NCI-H524 treated with DMSO at 0.1 percent for 48 hours (cell line): ENCODE data around the gene SCTR.

ENCODE experiments used
- DNase-seq: peaks from one replicate; lab custom pipeline; 2025; lab: John Stamatoyannopoulos, UW

Gene SCTR

DNA sequence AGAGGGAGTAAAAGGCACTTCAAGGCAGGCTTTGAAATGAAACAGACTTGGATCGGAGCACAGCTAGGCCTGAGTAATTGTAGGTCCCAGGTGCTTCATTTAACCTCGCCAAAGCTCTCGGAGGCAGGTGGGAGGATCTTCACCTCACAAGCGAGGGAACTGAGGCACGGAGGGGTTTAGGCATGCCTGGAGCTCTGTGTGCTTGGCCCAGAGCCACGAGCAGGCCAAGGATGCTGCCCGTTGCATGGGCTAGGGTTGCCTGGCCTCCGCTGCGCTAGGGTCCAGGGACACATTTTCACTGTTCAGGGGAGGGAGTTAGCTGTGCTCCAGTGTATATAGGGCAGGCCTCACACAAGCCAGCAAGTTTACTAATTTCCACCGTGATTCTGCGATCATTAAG is 81.4 kb downstream of the SCTR start:
- no peak for DNase-seq

DNA sequence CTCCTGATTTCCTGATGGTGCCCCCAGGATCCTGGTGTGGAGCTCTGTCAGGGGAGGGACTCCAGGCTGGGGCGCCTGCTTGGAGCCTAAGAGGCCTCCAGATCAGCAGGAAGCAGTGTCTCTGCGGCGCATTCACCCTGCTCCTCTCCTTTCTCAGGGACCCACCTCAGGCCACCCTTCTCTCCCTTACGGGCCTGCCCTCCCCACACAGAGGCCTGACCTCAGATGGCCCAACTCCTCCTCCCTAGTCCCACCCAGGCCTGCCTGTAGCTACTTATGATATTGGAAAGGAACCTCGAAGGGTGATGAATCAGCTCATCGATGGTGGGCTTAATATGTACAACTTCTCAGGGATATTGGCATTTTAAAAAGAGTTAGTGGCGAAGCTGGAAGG is 82.1 kb downstream of the SCTR start:
- DNase-seq: no peak

DNA sequence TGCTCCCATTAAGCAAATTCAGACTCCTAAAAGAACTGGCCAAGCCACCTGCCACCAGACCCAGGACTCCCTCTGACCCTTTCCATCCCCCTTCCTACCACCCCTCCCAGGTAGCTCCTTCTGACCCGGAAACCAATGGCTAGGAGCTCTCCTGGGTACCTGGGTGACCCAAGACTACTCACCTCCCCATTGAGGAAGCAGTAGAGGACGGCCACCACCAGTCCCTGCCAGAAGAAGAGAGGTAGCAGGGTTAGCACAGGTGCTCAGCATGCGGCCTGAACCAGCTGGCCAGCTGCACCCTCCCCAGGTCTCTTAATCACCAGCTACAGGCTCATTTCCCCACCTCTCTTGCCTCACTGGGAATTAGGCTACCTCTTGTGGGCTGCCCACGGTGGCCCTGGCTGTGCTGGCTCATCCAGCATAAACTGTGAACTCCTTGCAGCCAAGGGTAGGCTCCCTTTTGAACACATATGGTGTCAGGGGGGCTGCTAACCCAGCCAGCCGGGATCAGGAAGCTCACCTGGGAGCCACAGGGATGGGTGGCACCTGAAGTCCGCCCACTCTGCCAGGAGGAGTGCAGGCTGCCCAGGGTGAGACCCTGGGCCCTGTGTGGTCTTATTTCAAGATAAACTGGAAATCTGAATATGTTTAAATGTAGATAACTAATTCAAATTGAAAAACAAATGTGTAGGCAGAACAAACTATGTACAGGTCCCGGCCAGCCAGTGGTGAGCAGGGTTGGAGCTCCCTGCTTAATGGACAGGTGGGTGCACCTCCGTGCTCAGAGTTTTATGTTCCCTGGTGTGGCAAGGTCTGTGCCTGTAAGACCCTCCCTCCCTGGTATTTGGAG is 82.7 kb downstream of the SCTR start:
- no peak for DNase-seq

DNA sequence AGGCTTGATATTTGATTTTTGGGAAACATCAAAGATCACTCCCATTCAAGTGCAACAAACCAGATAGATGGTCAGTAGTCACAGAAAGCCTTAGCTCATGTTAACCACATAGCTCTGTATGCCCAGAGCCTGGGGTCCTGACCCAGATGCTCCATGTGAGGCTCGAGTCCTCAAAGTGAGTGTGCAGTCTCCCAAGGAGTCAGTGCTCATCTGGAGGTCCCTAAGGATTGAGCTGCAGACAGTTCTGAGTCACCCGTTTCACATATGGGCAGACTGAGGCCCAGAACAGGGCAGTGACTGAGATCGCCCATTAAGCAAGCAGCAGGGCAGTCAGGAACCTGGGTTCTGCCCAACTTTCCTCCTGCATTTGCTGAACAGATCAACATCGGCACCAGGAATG is 83.4 kb downstream of the SCTR start:
- DNase-seq: no peak

DNA sequence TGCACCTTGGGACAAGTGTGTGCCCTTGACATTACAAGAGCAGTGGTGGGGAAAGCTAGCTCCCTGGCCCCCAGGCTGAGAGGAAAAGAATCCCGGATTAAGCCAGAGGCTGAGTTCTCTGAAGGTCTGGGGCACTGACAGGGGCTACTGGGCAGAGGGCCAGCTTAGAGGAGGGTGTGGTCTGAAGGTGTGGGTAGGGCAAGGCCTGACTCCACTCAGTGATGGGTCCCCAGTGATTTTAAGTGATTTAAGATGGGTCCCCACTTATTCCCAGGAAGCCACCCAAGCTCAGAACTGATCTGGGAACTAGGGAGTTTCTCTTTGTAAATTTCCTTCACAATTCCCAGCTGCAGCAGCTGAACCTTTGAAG is 83.8 kb downstream of the SCTR start:
- no peak for DNase-seq

DNA sequence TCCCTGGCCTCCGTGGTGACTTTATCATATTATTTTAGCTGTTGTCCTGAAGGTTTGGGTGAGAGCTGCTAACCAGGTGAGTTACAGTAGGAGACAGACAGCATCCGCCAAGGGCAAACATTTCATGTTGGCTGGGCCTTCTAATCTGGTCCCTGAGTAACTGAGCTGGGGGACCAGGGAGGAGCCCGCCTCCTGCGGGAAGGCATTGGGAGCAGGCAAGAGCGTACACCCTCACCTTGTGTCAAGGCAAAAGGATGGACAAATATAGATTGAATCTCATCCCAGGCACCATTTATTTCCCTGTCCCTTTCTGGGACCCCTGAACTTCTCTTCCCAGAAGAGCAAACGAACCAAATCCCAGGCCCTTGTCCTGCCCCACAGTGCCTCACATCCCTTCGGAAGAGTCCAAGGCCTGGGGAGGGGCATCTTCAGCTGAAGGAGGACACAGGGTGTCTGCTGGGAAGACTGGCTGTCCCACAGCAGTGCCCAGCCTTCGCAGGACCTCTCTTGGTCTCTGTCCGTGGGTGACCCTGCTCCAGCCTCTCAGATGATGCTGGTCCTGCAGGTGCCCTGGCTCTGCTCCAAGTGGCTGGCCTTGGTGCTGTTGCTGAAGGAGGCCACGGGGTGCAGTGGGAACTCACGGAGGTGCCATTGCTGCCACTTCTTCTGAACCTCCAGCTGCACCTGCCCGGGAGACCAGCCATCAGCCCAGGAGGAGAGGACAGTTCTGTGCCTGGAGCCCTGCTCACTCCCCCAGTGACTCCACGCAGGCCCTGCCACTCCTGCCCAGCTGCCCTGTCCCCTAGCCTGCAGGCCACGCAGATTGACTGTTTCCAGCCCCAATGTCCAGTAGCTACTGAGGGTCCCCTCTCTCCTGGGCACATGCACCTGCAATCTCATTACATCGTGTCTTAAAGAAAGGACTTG is 84.4 kb downstream of the SCTR start:
- DNase-seq: no peak

DNA sequence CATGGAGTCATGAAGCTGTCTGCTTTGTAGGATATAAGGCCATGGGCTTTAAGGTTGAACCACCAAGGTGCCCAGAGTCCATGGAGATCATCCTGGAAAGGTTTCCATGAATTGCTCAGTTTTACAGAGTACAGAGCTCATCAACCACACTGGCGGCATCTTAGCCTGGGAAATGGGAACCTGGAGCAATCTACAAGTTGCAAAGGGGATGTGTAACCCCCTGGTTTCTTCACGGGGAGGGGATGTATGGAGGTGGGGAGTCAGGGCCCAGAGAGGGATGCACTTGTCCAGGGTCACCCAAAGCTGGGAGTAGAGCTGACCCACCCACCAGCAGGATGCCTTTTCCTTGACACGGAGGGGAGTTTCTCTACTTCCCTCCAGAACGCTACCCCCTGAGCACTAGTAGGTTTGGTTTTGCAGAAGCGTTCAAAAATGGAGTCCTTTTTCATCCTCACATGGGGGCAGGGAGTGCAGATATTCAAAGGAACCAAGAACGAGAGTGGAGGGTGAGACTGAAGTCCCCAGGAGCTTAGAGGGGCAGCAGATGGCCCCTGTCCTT is 85.5 kb downstream of the SCTR start:
- DNase-seq: no peak

DNA sequence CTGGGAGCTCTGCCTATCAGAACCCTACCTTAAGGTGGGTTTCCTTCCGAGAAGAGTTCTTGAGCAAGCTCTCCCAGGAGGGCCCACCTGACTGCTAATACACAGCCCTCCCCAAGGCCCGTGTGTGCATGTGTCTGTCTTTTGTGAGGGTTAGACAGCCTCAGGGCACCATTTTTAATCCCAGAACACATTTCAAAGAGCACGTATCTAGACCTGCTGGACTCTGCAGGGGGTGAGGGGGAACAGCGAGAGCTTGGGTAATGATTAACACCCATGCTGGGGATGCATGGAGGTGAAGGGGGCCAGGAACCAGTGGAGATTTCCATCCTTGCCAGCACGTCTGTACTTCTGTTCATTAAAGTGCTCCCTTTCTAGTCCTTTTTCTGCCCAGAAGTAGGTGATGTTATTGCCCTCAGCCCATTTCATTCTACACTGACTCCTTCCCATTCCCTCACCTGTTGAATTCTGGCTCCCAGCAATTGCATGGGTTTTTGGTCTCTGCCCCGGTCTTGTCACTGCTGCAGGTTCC is 86.1 kb downstream of the SCTR start:
- no peak for DNase-seq

DNA sequence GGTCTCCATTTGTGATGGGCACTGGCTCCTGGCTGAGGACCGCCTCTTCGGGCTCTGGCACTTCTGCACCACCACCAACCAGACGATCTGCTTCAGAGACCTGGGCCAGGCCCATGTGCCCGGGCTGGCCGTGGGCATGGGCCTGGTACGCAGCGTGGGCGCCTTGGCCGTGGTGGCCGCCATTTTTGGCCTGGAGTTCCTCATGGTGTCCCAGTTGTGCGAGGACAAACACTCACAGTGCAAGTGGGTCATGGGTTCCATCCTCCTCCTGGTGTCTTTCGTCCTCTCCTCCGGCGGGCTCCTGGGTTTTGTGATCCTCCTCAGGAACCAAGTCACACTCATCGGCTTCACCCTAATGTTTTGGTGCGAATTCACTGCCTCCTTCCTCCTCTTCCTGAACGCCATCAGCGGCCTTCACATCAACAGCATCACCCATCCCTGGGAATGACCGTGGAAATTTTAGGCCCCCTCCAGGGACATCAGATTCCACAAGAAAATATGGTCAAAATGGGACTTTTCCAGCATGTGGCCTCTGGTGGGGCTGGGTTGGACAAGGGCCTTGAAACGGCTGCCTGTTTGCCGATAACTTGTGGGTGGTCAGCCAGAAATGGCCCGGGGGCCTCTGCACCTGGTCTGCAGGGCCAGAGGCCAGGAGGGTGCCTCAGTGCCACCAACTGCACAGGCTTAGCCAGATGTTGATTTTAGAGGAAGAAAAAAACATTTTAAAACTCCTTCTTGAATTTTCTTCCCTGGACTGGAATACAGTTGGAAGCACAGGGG is 87.1 kb downstream of the SCTR start:
- no peak for DNase-seq

DNA sequence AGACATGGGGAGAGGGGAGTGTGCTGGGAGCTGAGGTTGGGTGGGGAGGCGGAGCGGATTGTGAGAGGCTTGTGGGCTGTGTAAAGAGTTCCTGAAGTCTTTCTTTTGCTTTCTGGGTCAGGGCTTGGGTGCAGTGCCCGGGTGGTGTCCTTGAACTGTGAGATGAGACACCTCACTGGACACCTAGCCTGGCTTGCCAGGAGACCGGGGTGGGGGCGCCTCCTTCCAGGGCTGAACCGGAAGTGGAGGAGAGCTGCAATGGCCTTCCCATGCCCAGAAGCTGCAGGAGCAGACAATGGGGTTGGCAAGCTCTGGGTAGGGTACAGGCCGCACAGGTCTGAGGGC is 88.4 kb downstream of the SCTR start:
- DNase-seq: no peak

DNA sequence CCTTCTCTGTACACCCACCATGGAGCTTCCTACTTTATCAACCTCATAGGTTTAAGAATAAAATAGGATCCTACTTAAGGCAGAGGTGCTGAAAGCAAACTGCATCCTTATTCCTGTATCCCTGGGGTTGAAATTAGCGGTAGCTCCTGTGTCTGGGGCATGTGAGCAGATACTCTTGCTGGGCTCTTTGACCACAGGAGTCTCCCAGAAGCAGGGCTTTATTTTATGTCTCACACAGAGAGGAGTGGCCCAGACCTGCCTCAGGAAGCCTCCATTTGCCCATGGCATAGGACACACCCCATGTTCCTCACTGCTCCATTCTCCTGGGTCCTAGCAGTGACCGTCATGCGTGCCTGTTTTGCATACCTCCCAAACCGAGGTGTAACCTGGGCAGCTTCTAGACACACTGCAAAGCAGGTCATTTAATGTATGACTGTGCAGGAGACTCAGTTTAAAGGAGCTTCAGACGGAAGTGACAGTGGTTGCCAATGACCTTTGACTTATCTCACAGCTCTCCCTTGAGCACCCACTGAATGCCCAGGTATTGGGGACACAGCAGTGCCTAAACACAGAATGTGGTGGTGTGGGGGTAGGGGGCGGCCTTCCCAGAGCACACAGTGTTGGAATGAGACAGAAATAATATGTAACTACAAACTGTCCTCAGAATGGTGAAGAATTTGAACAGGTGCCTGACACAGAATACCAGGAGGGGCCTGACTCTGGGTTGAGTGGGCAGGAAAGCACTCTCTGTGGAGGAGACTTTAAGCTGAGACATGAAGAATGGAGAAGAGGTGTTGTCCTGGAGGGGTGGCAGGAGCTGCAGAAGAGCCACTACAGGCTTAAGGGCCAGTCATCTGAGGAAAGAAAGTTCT is 89.0 kb downstream of the SCTR start:
- DNase-seq: no peak

DNA sequence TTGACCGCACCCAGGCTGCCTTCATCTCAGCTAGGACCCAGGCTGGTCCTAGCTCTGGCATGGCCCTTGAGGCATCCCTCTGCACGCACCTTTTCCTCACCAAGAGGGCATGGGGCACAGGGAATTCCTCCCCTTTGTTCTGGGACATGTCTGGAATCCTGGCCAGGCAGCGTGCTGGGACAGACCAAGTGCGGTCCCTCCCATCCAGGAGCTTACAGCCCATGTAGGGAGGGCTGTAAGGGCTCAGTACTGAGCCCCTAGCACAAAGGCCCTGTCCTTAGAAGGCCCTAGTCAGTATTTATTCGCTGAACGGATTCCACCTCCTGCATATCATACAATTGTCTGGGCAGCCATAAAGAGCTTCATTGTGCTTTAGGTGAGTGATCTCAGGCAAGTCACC is 89.6 kb downstream of the SCTR start:
- no peak for DNase-seq

DNA sequence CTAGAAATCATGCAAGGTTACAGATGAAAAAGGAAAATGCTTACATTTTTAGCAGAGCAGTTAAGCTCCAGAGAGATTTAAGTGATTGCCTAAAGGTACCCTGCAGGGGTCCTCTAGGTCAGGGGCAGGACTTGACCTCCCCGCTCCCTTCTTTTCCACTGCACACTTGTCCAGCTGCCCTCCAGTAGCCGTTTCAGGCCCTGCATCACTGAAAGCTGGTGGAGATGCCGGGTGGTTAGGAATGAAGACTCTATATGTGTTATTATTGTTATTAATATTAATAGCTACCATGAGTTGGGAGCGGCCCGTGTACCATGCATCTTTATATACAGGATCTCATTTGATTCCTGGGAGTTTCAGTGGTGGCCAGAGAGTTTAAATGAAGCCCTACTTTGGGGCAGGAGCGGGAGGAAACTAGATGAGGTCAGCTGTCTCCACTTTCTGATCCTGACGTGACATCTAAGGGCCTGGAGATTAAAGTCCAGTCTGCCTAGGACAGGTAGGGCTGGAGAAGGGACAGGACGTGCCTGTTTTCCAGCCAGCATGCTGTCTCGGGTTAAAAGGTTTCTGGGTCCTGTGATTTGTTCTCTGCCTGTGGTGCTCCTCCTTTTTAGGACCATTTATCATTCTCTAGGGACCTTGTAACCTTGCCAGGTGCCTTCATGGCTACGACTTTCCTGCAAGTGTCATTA is 90.5 kb downstream of the SCTR start:
- DNase-seq: no peak

DNA sequence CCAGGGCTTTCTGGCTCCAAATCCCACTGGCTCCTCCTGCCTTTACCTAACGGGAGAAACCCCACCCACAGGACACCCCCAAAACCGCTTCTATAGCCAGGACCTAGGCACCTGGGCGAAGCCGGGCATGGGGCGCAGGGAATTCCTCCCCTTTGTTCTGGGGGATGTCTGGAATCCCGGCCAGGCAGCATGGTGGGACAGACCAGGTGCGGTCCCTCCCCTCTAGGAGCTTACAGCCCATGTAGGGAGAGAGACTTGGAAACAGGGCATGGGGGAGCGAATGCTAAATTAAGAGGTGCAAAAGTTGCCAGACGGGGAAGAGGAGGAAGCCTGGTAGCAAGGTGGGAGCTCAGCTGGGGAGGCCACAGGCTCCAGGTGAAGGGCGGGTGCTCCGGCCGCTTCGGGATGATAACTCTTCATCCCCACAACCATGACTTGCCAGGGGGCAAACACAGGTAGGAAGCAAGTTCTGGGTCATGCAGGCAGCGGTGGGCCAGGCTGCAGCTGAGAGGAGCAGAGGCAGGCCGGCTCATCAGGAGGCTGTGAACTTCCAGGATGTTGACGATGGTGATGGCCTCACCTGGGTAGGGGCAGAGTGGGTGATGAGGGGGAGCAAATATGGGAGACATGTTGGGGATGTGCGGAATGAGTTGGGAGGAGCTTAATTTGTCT is 91.3 kb downstream of the SCTR start:
- no peak for DNase-seq

DNA sequence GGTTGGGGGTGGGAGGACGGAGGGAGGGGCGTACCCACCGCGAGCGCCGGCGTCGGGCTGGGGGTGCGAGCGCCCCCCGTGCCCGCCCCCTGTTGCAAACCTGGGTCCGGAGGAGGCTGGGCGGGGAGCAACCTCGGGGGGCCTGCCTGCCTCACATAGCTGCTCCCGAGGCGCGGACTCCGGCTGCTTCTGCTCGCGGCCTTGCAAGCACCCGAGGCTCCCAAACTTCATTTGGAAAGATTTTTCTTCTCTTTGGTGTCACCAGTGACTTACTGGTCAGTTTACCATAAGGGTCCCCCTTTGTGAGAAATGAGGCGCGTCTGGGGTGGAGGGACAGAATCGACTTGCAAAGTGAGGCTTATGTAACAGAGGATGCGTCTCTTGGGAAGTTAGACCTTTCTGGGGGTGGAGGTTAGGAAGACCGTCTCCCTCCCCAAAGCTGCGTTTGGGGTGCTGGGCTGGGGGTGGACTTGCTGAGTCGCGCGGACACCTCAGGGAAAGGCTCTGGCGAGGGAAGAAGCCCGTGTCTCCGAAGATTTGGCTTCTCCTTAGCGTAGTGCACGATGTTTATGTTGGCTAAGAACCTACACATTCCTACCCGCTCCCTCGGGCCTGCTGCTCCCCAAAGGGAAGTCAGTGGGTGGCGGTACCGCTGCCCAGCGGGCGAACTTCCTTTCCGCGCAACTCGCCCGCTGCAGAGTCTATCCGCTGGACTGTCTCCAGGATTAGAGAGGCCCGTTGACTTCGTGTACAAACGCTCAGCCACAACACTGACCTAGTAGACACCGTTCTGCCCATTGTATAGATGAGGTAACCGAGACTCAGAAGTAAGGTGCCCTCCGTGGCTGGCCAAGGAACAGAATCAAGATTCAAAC is 92.1 kb downstream of the SCTR start:
- DNase-seq: no peak

DNA sequence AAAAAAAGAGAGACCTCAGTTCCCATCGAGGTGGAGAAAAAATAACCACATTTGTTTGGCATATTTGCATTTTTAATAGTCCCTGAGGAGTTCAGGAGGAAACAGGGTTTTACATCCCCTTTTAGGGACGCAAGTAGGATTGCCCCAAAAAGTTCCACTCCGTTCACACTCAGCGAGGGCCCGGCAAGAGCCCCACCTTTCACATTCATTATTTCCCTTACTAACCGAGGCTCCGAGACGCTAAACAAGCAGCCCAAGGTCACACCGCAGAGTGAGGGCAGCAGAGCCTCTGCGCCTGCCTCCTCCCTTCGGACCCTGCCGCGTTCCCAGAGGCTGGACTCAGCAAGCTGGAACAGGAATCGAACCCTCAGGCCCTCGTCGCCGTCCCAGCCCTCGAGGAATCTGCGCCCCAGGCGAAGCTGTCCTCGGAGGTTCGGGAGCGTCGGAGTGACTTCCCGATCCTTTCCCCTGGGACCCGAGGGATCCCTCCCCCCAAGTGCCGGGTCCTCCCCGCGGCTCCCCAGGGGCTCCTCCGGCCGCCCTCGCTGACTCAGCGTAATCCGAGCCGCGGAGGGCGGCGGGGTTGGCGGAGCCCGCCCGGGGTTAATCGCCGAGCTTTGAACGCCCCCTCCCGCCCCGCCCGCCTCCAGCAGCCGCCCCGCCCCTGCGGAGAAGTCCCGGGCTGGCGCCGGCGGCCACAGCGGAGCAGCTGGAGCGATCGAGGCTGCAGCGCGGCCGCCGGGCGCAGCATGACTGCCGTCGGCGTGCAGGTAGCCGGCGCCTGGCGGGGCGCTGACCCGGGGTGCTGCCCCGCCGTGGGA is 92.9 kb downstream of the SCTR start, which contains the start of gene TMEM37:
Gene TMEM37 (plus strand): TSS at position 700 of the 821 bp plus-strand sequence. CDS start 50 bp downstream, at position 750.
- DNase-seq: no peak

DNA sequence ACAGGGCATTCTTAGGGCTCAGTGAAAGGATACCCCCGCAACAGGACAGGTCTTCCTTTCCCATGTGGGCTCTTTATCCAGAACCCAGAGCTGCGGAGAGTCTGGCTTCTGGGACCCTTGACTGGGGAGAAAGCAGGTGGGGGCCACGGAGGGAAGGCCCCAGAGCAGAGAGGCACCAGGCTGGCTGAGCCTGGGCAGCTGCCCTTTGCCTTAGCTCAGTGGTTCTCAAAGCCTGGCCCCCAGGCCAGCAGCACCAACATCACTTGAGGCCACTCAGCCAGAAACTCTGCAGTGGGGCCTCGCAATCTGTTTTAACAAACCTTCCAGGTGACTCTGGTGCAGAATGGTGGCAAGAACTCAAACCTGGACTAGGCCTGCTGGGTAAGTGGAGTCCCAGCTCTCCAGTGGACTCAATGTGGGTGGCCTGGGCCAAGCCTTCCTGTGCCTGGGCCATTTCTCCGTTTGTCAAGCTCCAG is 94.2 kb downstream of the SCTR start:
- DNase-seq: no peak
